ENCODE results near the gene FGD6. TPM values are rescaled to one million over a fixed set of nuclear protein-coding genes. Genes with fewer than 3 reads are reported as not detected.

FGD6 gene
- total RNA-seq, 1 experiment from 2014 or later: 28.3 TPM

DNA sequence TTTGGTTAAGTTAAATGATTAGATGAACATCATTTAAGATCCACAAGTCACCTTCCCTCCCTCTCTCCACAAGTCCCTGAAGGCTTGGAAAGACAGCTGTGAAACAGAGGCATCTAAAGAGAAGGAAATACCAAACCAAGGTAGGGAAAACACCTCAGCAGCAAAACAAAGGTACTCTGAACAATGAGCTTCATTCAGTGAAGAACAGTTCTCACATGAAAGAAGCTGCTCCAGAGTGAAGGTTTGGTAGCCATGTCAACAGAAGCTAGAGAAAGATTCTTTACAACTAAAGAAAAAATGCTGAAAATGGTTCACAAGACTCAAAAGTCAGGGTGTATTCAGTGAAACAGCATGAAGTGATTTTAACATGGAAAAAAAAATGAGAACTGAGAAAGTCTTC lies 69.4 kb downstream of the FGD6 start:
- DNase-seq (ENCODE audit: low read depth, low spot score): no peak

DNA sequence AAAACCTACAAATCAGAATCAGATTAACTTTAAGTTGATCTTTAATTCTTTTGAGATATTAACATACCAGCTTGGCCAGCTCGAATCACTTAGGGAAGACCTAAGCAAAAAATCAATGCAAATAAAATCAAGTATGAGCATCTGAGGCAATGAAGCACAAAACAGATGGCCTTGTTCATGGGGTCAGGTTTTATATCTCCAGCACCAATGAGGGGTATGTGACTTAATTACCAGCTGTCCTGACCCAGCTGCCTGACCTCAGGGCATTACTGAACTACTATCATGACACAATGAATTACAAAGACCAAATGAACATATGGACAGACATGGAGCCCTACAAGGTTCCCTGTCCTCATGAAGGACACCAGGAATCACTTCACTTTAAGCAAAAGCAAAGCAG lies 70.5 kb downstream of the FGD6 start:
- no peak overlapping the region for H3K27ac ChIP-seq (ENCODE audit: low read length)
- no peak for ATAC-seq
- ChIA-PET CTCF (no interaction called here), POLR2A (interaction anchor here (0.5 kb wide), 1 partner anchor 75 kb away, joined by 4 read pairs; no protein-coding TSS in a partner anchor)
- TF ChIP-seq, protein P1, sequence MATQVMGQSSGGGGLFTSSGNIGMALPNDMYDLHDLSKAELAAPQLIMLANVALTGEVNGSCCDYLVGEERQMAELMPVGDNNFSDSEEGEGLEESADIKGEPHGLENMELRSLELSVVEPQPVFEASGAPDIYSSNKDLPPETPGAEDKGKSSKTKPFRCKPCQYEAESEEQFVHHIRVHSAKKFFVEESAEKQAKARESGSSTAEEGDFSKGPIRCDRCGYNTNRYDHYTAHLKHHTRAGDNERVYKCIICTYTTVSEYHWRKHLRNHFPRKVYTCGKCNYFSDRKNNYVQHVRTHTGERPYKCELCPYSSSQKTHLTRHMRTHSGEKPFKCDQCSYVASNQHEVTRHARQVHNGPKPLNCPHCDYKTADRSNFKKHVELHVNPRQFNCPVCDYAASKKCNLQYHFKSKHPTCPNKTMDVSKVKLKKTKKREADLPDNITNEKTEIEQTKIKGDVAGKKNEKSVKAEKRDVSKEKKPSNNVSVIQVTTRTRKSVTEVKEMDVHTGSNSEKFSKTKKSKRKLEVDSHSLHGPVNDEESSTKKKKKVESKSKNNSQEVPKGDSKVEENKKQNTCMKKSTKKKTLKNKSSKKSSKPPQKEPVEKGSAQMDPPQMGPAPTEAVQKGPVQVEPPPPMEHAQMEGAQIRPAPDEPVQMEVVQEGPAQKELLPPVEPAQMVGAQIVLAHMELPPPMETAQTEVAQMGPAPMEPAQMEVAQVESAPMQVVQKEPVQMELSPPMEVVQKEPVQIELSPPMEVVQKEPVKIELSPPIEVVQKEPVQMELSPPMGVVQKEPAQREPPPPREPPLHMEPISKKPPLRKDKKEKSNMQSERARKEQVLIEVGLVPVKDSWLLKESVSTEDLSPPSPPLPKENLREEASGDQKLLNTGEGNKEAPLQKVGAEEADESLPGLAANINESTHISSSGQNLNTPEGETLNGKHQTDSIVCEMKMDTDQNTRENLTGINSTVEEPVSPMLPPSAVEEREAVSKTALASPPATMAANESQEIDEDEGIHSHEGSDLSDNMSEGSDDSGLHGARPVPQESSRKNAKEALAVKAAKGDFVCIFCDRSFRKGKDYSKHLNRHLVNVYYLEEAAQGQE (IDR thresholded peaks at IDR 0.05; ENCODE audit: insufficient read depth in 1 of 2, low read depth in 2 of 2, low read length in 1 of 2): no peak
- TF ChIP-seq SIN3A (IDR thresholded peaks at IDR 0.05; ENCODE audit: borderline replicate concordance, insufficient read depth, low read depth, low read length): no peak
- TF ChIP-seq TCF7L2 (IDR thresholded peaks at IDR 0.05; ENCODE audit: low read depth, low read length): no peak
- TF ChIP-seq POLR2AphosphoS5 (IDR thresholded peaks at IDR 0.05; ENCODE audit: low read depth, low read length): no peak
- TF ChIP-seq, protein P2, sequence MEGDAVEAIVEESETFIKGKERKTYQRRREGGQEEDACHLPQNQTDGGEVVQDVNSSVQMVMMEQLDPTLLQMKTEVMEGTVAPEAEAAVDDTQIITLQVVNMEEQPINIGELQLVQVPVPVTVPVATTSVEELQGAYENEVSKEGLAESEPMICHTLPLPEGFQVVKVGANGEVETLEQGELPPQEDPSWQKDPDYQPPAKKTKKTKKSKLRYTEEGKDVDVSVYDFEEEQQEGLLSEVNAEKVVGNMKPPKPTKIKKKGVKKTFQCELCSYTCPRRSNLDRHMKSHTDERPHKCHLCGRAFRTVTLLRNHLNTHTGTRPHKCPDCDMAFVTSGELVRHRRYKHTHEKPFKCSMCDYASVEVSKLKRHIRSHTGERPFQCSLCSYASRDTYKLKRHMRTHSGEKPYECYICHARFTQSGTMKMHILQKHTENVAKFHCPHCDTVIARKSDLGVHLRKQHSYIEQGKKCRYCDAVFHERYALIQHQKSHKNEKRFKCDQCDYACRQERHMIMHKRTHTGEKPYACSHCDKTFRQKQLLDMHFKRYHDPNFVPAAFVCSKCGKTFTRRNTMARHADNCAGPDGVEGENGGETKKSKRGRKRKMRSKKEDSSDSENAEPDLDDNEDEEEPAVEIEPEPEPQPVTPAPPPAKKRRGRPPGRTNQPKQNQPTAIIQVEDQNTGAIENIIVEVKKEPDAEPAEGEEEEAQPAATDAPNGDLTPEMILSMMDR (IDR thresholded peaks at IDR 0.05): no peak
- no peaks in the 10 kb centered on the region for H3K9me3 ChIP-seq (ENCODE audit: control insufficient read depth, insufficient read depth, low read depth, low read length)
- in situ Hi-C loops (cut with HindIII; ENCODE audit: low pct_unique_long_range_greater_than_20kb, low sequenced_read_pairs): no loop called here
- no peaks in the 10 kb centered on the region for H3K27me3 ChIP-seq (ENCODE audit: control insufficient read depth, insufficient read depth, low read length)
- no TSS peak for BruUV-seq (replicated peaks)
- H3K4me1 ChIP-seq (ENCODE audit: control insufficient read depth, insufficient read depth, low read length): no peaks in the 10 kb centered on the region
- DNase-seq (ENCODE audit: low read depth, low spot score): no peak
- no peak overlapping the region for H3K4me3 ChIP-seq (ENCODE audit: low read depth in 2 of 2, low read length in 2 of 2)
- no peaks in the 10 kb centered on the region; the same call in 1 of the 2 replicates for H3K36me3 ChIP-seq (ENCODE audit: control insufficient read depth, insufficient read depth, low read length)
- intact Hi-C loops (cut with micrococcal nuclease; ENCODE audit: unreplicated experiment): no loop called here

More for the DNA sequence above, 69.4 kb downstream of the FGD6 start:
- CTCF ChIA-PET: no interaction called here
- Histone ChIP-seq H3K36me3 (ENCODE audit: control insufficient read depth, insufficient read depth, low read length) (peaks cover 3% of the 10 kb centered on the region; the same call in 1 of the 2 replicates), H3K27ac (ENCODE audit: low read length) (no peak overlapping the region), H3K9me3 (ENCODE audit: control insufficient read depth, insufficient read depth, low read depth, low read length) (no peaks in the 10 kb centered on the region), H3K4me3 (ENCODE audit: low read depth in 2 of 2, low read length in 2 of 2) (no peak overlapping the region), H3K4me1 (ENCODE audit: control insufficient read depth, insufficient read depth, low read length) (no peaks in the 10 kb centered on the region), H3K27me3 (ENCODE audit: control insufficient read depth, insufficient read depth, low read length) (no peaks in the 10 kb centered on the region)
- no peak for ATAC-seq
- TF ChIP-seq POLR2AphosphoS5 (IDR thresholded peaks at IDR 0.05; ENCODE audit: low read depth, low read length): no peak
- TF ChIP-seq, protein P1 (IDR thresholded peaks at IDR 0.05; ENCODE audit: insufficient read depth in 1 of 2, low read depth in 2 of 2, low read length in 1 of 2): no peak
- TF ChIP-seq TCF7L2 (IDR thresholded peaks at IDR 0.05; ENCODE audit: low read depth, low read length): no peak
- TF ChIP-seq, protein P2 (IDR thresholded peaks at IDR 0.05): no peak
- TF ChIP-seq SIN3A (IDR thresholded peaks at IDR 0.05; ENCODE audit: borderline replicate concordance, insufficient read depth, low read depth, low read length): no peak
- no TSS peak for BruUV-seq (replicated peaks)
- in situ Hi-C loops (cut with HindIII; ENCODE audit: low pct_unique_long_range_greater_than_20kb, low sequenced_read_pairs) (no loop called here), intact Hi-C loops (cut with micrococcal nuclease; ENCODE audit: unreplicated experiment) (no loop called here)
- POLR2A ChIA-PET: interaction anchor here (0.7 kb wide), 1 partner anchor 188 kb away, joined by 8 read pairs; no protein-coding TSS in a partner anchor

All from Panc1 (cell line).